Daoy (cell line): ENCODE results near the gene TNFRSF14. TPM values are rescaled to one million over a fixed set of nuclear protein-coding genes. Genes with fewer than 3 reads are reported as not detected.

Source experiments
- DNase-seq: peaks from one replicate; pipeline ENCODE4 v3.0.0-alpha.2; 2015; ENCODE audit warnings: low read depth
- total RNA-seq: library from RNA; depleted of rRNA; stranded (reverse); fragments of >200 nt; shearing (Covaris generic); gene quantifications from 2 replicates; pipeline ENCODE4 v1.2.3, GENCODE V29; 2014

Gene TNFRSF14
- total RNA-seq, 1 experiment from 2014 or later: 12.1 TPM

GRCh38 chr1:2597441-2598328 is 41.5 kb downstream of the TNFRSF14 start:
- DNase-seq: no peak

DNA sequence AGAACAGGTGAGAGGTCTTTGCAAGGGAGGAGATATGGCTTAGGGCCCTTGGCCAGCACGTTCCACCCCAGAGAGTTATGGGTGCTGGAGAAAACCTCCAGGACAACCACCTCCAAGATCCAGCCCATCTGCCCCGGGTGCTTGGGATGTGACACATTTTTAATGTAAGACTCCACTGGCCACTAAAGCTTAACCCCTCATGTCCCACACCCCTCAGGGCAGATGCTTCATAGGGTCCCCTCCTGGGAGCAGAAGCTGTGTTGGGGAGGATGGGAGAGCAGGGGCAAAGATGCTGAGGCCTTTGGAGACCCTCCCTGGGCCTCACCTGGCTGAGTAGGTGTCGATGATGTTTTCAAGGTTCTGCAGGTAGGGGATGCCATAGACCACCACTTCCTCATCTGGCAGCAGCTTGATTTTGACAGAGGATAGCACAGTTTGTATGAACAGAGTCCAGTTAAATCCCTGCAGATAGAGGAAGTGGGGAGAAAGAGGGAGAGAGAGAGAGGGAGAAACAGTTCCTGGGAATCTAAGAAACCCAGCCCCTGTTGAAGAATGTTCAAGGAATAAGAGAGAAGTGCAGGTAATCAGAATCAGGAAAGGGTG is 42.3 kb downstream of the TNFRSF14 start:
- DNase-seq: no peak

DNA sequence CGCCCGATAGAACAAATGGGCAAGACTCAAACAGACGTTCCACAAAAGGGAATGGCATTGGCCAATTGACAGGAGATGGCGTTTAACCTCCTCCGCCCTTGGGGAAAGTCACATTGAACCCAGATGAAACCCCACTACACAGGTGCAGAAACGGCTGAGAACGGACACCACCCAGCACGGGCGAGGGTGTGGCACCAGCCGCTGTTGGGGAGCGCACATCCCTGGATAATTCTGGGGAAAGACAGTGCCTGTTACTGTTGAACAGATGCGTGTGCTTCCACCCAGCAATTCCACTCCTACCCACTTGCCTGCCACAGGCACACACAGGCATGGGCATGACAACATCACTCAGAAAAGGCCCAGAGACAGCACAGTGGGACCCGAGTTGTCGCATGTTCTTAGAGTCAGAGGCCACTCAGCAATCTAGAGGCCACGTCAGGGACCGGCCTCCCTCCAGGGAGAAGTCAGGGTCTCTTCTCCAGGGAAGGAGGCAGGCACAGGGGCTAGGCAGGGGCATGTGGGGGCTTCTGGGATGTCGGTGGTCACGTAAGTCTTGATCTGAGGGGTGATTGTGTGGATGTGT is 45.6 kb downstream of the TNFRSF14 start:
- DNase-seq: no peak

GRCh38 chr1:2602311-2602835 is 46.2 kb downstream of the TNFRSF14 start:
- DNase-seq: no peak

GRCh38 chr1:2602866-2603520 is 46.8 kb downstream of the TNFRSF14 start:
- no peak for DNase-seq

- no peak for DNase-seq
Observed at GRCh38 chr1:2603521-2604155, 47.5 kb downstream of the TNFRSF14 start.

GRCh38 chr1:2604156-2604843 is 48.1 kb downstream of the TNFRSF14 start:
- DNase-seq: no peak

- DNase-seq: no peak
Observed at GRCh38 chr1:2604844-2605508, 48.8 kb downstream of the TNFRSF14 start.

- DNase-seq: no peak
Observed at GRCh38 chr1:2605509-2606395, 49.6 kb downstream of the TNFRSF14 start.

GRCh38 chr1:2606396-2606880 is 50.3 kb downstream of the TNFRSF14 start:
- no peak for DNase-seq

DNA sequence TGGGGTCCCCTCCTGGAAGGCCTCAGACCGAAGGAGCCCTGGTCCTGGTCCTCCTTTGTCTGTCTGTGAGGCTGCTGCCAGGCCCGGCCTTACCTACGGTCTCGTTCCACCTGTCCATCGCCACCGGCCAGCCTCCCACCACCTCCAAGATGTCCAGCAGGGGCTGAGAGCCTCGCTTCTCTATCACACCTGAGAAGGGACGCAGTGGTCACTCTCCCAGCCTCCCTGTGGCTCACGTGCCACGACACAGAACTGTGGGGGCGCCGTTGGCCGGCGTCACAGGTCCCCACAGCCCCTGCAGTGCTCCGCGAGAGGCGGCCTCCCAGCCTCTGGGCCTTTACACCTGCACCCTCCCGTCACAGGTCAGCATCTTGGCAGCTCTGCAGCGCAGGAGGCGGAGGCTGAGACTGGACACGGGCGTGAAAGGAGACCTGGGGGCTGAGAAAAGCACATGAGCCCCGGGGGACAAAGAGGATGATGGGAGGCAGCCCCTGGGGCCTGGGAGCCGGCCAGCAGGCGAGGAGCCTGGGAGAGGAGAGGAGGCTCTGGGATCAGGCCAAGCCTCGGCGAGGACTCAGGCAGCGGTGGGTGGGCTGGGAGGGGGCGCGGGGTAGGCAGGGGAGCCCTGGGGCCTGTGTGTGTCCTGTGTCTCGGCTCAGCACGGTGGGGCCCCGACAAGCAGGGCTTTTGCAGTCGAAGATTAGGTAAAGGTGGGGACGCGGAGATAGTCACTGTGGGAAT is 50.9 kb downstream of the TNFRSF14 start:
- no peak for DNase-seq

- no peak for DNase-seq
Observed at GRCh38 chr1:2607641-2608091, 51.5 kb downstream of the TNFRSF14 start.

DNA sequence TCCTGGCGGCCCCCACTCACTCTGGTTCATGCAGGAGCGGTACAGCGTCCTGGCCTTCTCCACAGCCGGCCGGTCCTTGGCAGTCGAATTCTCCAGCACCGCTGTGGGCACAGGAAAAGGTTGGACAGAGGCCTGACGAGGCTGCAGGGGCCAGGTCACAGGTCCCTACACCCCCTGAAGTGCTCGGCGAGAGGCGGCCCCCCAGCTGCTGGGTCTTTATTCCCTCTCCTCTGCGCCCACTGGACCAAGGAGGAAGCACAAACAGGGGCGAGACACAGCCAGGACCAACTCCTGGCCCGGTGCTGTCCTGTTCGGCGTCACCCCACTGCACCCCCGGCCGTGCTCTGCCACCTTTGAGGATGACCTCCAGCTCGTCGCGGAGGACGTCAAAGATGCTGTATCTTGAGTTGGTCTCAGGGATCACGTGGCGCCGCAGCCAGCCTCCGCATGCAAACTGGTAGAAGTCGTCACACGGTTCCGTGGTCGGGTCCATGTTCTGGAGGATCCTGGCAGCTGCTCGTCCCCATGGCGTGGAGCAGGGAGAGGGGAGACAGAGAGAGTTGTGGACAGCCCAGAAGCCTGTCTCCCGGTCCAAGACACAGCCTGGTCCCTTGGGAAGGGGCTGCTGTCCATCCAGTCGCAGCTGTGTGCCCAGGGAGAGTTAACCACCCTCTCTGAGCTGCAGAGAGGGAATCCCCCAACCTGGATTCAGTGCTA is 53.3 kb downstream of the TNFRSF14 start:
- no peak for DNase-seq

DNA sequence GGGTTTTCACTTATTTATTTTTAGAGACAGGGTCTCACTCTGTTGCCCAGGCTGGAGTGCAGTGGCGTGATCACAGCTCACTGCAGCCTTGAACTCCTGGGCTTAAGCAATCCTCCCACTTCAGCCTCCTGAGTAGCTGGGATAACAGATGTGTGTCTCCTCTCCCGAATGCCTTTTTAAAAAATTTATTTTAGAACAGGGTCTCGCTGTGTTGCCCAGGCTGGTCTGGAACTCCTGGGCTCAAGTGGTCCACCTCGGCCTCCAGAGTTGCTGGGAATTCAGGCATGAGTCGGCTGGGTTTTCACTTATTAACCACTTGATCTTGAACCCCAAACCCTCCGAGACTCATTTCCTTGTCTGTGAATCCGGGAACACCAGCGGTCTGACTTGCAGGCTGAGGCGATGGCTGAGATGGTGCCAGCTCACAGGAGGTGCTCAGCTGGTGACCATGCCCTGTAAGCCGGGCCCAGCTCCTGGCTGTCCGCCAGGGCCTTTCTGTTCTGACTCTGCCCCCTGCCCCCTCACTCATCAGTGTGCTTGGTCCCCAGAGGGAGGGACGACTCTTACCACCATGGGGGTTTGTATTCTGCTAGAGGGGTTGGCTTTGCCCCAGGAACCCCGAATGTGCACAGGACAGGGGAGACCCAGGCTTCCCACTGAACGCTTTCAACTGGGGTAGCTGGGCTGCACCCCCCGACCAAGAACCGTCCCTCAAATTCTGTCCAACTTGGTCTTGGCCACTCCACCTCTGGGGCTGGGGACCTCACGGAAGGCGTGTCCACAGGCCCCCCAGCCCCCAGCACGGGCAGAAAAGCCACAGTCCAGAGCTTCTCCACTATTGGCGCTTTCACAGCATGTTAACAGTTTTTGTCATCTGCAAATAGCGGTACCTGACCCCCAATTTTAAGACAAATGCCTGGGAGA is 54.1 kb downstream of the TNFRSF14 start:
- DNase-seq: peak; percentile 31

- peak; percentile 38 for DNase-seq
Observed at GRCh38 chr1:2611031-2611501, 54.9 kb downstream of the TNFRSF14 start.

DNA sequence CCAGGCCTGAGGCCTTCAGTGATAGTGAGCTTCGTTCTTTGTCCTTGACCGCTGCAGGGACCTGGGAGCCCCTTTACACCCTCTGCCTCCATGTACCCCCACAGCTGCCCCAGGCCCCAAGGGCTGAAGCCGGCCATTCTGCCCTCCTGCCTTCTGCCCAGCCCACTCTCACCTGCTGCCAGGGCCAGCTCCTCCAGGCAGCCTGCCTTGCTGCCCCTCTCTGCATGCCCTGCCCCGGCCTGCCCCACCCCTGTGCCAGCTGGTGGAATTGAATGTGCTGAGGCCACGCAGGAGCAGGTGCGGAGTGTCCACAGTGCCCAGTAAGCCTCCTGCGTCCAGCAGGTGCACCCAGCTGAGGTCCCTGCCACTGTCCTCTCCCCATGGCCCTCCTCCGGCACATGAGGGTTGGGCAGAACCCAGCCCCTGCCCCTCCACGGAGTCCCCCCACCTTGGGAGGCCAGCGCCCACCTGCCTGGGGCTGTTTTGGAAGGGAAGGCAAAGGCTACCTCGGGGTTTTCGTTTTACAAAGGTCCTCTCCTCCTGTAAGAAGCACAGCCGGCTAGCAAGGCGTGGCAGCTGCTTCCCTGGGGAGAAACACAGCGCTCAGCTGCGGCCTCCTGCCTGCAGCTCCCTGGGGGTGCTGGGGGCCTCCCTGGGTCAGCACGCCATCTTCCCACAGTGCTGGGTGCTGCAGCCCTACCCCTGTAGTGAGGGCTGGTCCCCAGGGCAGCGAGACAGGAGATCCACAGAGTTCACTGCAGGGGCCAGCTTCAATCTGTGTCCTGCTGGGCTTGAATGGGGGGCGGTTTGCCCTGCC is 55.7 kb downstream of the TNFRSF14 start:
- DNase-seq: no peak
